Measurements from ENCODE around the gene TECRL.

TECRL gene, protein sequence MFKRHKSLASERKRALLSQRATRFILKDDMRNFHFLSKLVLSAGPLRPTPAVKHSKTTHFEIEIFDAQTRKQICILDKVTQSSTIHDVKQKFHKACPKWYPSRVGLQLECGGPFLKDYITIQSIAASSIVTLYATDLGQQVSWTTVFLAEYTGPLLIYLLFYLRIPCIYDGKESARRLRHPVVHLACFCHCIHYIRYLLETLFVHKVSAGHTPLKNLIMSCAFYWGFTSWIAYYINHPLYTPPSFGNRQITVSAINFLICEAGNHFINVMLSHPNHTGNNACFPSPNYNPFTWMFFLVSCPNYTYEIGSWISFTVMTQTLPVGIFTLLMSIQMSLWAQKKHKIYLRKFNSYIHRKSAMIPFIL

GRCh38 chr4:64409300-64409699, at the start of gene TECRL:
TSS of gene TECRL (minus strand) at chr4:64409450. CDS start at chr4:64409351, 99 bp downstream.
- DNase-seq (ENCODE audit: low read depth), result no peak
- TF ChIP-seq CTCF (IDR thresholded peaks at IDR 0.05; ENCODE audit: insufficient read depth, low read depth, low read length, missing control alignments), result no peak
- H3K4me3 ChIP-seq (ENCODE audit: low read length), result no peak within 1 kb of the TSS

DNA sequence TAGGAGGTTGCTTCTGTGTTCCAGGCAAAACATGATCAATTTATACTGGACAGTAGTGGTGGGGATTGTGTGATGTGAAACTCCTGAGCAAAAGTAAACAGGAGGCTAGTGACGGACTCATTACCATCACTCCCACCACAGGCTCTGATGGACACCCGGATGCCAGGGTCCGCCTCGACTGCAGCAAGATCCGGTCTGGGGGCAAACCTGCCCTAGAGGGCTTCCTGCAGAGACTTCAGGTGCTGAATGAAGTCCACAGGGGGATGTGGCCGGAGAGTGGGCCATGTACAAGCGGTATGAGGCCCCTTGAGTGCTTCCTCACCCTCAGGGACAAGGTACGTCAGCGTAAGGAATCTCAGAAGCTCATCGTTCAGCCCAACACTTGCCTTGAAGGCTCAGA, 23.4 kb upstream of the TECRL start:
- TF ChIP-seq CTCF (IDR thresholded peaks at IDR 0.05; ENCODE audit: insufficient read depth, low read depth, low read length, missing control alignments), result no peak
- no peak overlapping the region for H3K4me3 ChIP-seq (ENCODE audit: low read length)
- DNase-seq (ENCODE audit: low read depth), result no peak

GRCh38 chr4:64430933-64431332, 21.7 kb upstream of the TECRL start:
- no peak for TF ChIP-seq CTCF (IDR thresholded peaks at IDR 0.05; ENCODE audit: insufficient read depth, low read depth, low read length, missing control alignments)
- H3K4me3 ChIP-seq (ENCODE audit: low read length), result no peak overlapping the region
- DNase-seq (ENCODE audit: low read depth), result no peak

- no peak for TF ChIP-seq CTCF (IDR thresholded peaks at IDR 0.05; ENCODE audit: insufficient read depth, low read depth, low read length, missing control alignments)
- DNase-seq (ENCODE audit: low read depth), result peak; percentile 4
- H3K4me3 ChIP-seq (ENCODE audit: low read length), result no peak overlapping the region
Measured at GRCh38 chr4:64417974-64418373, 8.7 kb upstream of the TECRL start.

GRCh38 chr4:64407000-64407399, 2.2 kb downstream of the TECRL start:
- no peak overlapping the region for H3K4me3 ChIP-seq (ENCODE audit: low read length)
- peak; percentile 17 for DNase-seq (ENCODE audit: low read depth)
- no peak for TF ChIP-seq CTCF (IDR thresholded peaks at IDR 0.05; ENCODE audit: insufficient read depth, low read depth, low read length, missing control alignments)

GRCh38 chr4:64405761-64406160, 3.5 kb downstream of the TECRL start:
- no peak for DNase-seq (ENCODE audit: low read depth)
- no peak for TF ChIP-seq CTCF (IDR thresholded peaks at IDR 0.05; ENCODE audit: insufficient read depth, low read depth, low read length, missing control alignments)
- no peak overlapping the region for H3K4me3 ChIP-seq (ENCODE audit: low read length)

GRCh38 chr4:64402684-64403083, 6.6 kb downstream of the TECRL start:
- no peak overlapping the region for H3K4me3 ChIP-seq (ENCODE audit: low read length)
- TF ChIP-seq CTCF (IDR thresholded peaks at IDR 0.05; ENCODE audit: insufficient read depth, low read depth, low read length, missing control alignments), result no peak
- no peak for DNase-seq (ENCODE audit: low read depth)

All from epithelial cell of esophagus (primary cell).